ENCODE measurements around the gene GLRX.
"Not testable (repeated sequence)": the region's sequence is repeated elsewhere in the genome, so short reads cannot be mapped to it uniquely, and the experiment has no call there.

Gene GLRX

GRCh38 chr5:95818181-95819147 is 4.1 kb downstream of the GLRX start:
- Histone ChIP-seq H3K27me3 (no peaks in the 10 kb centered on the region), H3K27ac (peak overlapping the region in 1 of 2 donors; percentile 11), H3K36me3 (peaks cover 0 to 19% (median 14%) of the 10 kb centered on the region in 3 donors), H3K4me1 (peaks cover 3 to 55% (median 24%) of the 10 kb centered on the region in 4 donors), H3K9me3 (no peaks in the 10 kb centered on the region), H3K4me3 (peak overlapping the region in 1 of 2 donors; percentile 77)
- intact Hi-C loops (cut with DNase I; ENCODE audit: low total_unique reads): no loop called here
- peak in 1 of 2 donors; percentile 52 for DNase-seq
- TF ChIP-seq CTCF (IDR thresholded peaks at IDR 0.05): no peak

GRCh38 chr5:95817430-95817829 is 5.1 kb downstream of the GLRX start:
- TF ChIP-seq CTCF (IDR thresholded peaks at IDR 0.05): no peak
- H3K9me3 ChIP-seq: no peaks in the 10 kb centered on the region
- H3K27me3 ChIP-seq: no peaks in the 10 kb centered on the region
- H3K4me1 ChIP-seq: peaks cover 0 to 52% (median 21%) of the 10 kb centered on the region in 4 donors
- no peak for DNase-seq
- intact Hi-C loops (cut with DNase I; ENCODE audit: low total_unique reads): no loop called here
- H3K36me3 ChIP-seq: peaks cover 0 to 19% (median 14%) of the 10 kb centered on the region in 3 donors
- no peak overlapping the region for H3K27ac ChIP-seq
- H3K4me3 ChIP-seq: peak overlapping the region in 1 of 2 donors; percentile 77

GRCh38 chr5:95816776-95817175 is 5.8 kb downstream of the GLRX start:
- Histone ChIP-seq H3K36me3 (peaks cover 0 to 25% (median 14%) of the 10 kb centered on the region in 3 donors), H3K9me3 (no peaks in the 10 kb centered on the region), H3K27ac (no peak overlapping the region), H3K4me1 (peaks cover 0 to 58% (median 25%) of the 10 kb centered on the region in 4 donors), H3K27me3 (no peaks in the 10 kb centered on the region), H3K4me3 (no peak overlapping the region)
- no peak for TF ChIP-seq CTCF (IDR thresholded peaks at IDR 0.05)
- intact Hi-C loops (cut with DNase I; ENCODE audit: low total_unique reads): no loop called here
- no peak for DNase-seq

- no peaks in the 10 kb centered on the region for H3K27me3 ChIP-seq
- H3K36me3 ChIP-seq: peaks cover 0 to 25% (median 14%) of the 10 kb centered on the region in 3 donors
- H3K27ac ChIP-seq: no peak overlapping the region
- H3K4me1 ChIP-seq: peaks cover 0 to 58% (median 22%) of the 10 kb centered on the region in 4 donors
- H3K9me3 ChIP-seq: no peaks in the 10 kb centered on the region
- intact Hi-C loops (cut with DNase I; ENCODE audit: low total_unique reads): no loop called here
- no peak for DNase-seq
- TF ChIP-seq CTCF (IDR thresholded peaks at IDR 0.05): no peak
- H3K4me3 ChIP-seq: no peak overlapping the region
Observed at GRCh38 chr5:95816341-95816740, 6.2 kb downstream of the GLRX start.

- Histone ChIP-seq H3K27ac (no peak overlapping the region), H3K36me3 (peaks cover 0 to 25% (median 14%) of the 10 kb centered on the region in 3 donors), H3K27me3 (no peaks in the 10 kb centered on the region), H3K4me1 (peaks cover 0 to 57% (median 25%) of the 10 kb centered on the region in 4 donors), H3K9me3 (no peaks in the 10 kb centered on the region), H3K4me3 (no peak overlapping the region)
- no peak for DNase-seq
- intact Hi-C loops (cut with DNase I; ENCODE audit: low total_unique reads): no loop called here
- TF ChIP-seq CTCF (IDR thresholded peaks at IDR 0.05): no peak
Observed at GRCh38 chr5:95815155-95815729, 7.3 kb downstream of the GLRX start.

GRCh38 chr5:95813035-95813434 is 9.5 kb downstream of the GLRX start:
- H3K27ac ChIP-seq: peak overlapping the region in 1 of 2 donors; percentile 4
- peaks cover 0 to 25% (median 14%) of the 10 kb centered on the region in 3 donors for H3K36me3 ChIP-seq
- H3K27me3 ChIP-seq; intact Hi-C loops (cut with DNase I; ENCODE audit: low total_unique reads); DNase-seq; H3K4me3 ChIP-seq; H3K9me3 ChIP-seq: not testable (repeated sequence)
- H3K4me1 ChIP-seq: peaks cover 0 to 56% (median 39%) of the 10 kb centered on the region in 4 donors

Data from tibial artery (tissue), 4 donors.